GM18870 (cell line): ENCODE data around the gene DBNDD2.

Experiments used
- ATAC-seq: cut with Tn5 transposase; IDR thresholded peaks from one replicate; pipeline ENCODE4 v1.9.1; 2021; ENCODE audit warnings: moderate library complexity; ENCODE audit not compliant: unreplicated experiment

DBNDD2 gene

DNA sequence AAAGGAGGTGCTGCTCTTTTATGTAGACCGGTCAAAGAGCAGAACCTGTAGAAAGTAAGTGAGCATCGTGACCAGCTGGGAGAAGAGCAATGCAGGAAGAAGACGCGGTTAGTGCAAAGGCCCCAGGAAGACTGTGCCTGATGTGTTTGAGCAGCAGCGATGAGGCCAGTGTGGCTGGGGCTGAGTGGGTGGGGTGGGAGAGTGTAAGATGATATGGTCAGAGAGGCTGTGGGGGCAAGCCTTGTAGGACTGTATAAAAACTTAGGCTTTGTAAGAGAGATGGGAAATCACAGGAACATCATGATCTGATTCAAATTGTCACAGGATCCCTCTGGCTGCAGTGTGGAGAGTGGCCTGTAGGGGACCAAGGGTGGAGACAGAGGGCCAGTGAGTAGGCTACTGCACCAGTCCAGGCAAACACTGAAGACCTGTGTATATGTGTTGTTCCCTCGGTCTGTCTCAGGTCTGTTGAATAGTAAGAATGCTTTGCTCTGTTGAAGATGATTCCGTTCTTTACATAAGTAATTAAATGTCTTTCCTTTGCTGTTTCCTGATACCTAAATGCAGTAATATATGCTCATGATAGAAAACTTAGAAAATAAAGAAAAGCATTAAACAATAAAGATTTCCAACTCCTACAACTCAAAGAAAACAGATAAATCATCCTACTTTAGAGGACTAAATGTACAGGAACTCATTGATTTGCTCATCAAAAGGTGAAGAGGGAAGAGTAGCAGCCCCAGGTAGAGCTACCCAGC lies 37.9 kb downstream of the DBNDD2 start:
- ATAC-seq: no peak

DNA sequence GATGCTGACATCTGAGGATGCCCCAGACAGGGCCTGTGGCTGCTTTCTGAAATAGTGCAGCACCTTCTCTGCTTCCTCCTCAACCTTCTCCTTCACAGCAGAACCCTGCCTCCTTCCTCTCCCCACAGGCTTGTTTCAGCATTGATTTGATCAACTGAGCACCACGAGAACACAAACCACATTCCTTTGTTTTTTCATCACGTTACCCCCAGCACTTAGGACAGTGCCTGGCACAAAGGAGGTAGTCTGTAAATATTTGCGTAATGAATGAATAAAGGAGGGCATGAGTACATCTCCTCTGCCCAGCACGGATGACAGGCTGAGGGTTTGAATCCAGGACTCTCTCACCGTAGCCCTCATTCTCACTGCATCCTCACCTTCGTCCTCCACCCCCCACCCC lies 40.2 kb downstream of the DBNDD2 start:
- ATAC-seq: no peak

DNA sequence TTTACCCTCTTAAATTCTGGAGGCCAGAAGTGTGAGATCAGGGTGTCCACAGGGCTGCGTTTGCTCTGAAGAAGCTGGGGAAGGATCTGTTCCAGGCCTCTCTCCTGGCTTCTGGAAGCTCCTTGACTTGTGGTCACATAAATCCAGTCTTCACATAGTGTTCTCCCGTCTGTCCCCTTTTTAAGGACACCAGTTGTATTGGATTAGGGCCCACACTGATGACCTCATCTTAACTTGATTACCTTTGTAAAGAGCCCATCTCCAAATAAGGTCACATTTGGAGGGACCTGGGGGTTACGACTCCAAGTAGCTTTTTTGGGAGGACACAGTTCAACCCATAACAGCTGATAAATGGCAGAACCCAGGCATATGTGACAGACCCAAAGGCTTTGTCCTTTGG lies 41.4 kb downstream of the DBNDD2 start:
- no peak for ATAC-seq

DNA sequence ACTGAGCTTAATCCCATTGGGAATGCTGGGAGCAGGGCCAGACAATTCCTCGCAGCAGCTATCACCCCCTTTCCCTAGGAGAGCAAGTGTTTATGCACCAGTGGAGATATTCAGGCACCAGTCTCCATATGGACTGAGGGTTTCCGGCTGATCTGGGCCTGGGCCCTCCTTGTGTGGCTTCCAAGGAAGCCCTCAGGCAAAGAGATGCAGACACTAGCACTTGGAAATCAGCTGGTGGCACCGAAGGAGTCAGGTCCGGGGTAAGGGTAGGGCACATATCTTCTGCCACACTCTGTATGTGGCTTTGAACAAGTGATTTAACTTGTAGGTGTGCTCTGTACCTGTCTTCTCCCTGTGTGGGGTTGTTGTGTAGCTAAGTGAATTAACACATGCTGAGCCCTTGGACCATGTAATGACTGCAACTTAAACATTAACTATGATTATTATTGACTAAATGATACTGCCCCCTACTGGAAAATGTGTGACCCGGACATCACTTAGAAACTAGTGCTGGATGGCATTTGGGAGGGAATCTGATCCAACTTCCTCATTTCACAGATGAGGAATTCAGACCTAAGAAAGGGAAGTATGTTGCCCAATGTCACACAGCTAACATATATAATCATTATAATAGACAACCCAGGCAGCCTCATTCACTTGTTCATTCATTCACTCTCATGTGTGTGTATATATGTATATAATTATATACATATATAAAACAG lies 42.2 kb downstream of the DBNDD2 start:
- ATAC-seq: no peak

DNA sequence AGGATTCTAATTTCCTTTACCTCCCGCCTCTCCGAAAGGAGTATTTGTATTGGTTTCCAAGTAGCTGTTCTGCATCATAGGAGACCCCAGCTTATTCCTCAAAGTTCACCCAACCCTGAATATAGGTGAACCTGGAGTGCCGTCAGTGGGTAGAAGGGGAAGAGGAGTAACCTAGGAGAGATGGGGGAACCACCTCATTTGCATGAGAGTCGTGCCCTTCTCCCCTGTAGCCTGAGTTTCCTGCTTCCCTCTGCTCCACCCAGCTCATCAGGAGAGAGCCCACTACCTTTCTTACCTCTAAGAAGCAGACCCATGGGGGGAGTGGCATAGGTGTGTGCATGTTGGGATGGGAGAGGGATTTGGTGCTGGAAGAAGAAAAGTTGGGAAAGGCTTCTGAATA lies 44.1 kb downstream of the DBNDD2 start:
- no peak for ATAC-seq

DNA sequence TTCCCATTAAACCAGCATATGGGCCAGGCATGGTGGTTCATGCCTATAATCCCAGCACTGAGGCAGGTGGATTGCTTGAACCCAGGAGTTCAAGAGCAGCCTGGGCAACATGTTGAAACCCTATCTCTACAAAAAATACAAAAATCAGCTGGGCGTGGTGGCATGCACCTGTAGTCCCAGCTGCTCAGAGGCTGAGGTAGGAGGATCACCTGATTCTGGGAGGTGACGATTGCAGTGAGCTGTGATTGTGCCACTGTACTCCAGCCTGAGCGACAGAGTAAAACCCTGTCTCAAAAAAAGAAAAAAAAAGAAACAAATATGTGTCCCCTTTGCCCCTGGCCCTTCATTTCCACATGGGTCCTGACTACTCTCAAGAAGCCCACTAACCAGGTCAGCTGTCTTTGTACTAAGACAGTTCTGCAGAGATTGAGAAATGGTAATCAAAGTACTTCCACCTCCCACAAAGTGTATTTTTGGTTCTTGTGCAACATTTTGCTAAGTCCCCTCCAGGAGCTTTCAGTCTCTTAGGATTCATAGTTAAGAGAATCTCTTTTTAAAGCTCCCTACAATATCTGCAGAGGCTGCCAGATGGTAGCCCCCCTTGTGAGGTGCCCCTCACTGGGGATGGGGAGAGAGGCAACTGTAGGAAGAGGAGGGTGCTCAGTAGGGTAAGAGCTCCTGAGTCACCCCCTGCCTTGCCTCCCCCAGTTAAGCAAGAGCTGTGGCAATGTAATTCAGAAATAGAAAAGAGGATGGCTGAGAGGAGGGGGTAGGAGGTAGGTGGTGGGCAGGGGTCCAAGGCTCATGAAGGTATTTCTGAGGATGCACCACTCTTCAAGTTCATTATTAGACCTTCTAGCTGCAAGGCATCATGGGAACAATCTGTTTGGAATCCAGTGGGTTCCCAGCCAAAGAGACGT lies 44.9 kb downstream of the DBNDD2 start:
- ATAC-seq: no peak

DNA sequence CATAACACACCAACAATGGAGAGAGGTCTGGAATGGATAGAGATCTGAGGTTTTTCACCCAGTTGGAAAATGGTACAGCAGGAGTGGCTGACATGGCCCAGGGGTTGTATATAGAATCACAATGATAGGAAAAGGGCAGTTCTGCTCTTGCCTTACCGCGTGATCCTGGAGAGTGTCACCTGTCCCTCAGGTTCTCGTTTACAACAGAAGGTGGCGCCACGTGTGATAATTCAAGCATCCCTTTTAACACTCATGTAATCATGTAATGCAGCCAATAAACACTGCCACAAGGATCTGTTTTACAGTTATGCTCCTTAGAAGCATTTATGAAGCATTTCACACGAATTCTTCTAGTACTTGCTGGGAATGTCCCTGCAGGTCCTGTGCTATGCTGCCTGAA lies 48.5 kb downstream of the DBNDD2 start:
- no peak for ATAC-seq

DNA sequence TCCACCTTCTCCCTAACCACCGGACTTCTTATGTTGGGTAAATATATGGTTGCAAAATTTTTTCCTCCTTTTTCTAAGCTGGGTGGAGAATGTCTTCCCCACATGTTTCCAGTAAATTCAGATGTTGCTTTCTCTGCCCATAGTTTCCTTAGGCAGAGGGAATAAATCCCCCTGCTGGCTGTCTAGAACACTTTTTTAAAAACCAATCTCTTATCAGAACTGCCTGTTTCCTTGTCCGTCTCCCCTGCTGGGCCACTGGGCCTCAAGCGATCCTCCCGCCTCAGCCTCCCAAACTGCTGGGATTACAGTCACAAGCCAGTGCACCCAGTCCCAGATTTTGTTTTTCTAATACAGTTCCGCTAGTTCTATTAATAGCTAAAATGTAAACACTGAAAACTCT lies 51.5 kb downstream of the DBNDD2 start:
- ATAC-seq: no peak
